Measurements from ENCODE around the gene NDOR1.

NDOR1 gene

GRCh38 chr9:137205126-137206069 is at the start of gene NDOR1, which contains the start of gene TMEM203:
TSS of gene NDOR1 (plus strand) at chr9:137205700. CDS start at chr9:137205778, 78 bp downstream.
TSS of gene TMEM203 (minus strand) at chr9:137205648. CDS start at chr9:137205414, 234 bp downstream.
- DNase-seq: peak; percentile 79 to 83

GRCh38 chr9:137156567-137157375 is 48.7 kb upstream of the NDOR1 start:
- no peak for DNase-seq

- no peak for DNase-seq
Observed at GRCh38 chr9:137157618-137158415, 47.7 kb upstream of the NDOR1 start.

GRCh38 chr9:137158625-137159024 is 46.9 kb upstream of the NDOR1 start:
- DNase-seq: no peak

GRCh38 chr9:137159105-137160053 is 46.1 kb upstream of the NDOR1 start:
- no peak for DNase-seq

- DNase-seq: no peak
Observed at GRCh38 chr9:137160054-137160425, 45.5 kb upstream of the NDOR1 start.

GRCh38 chr9:137160716-137161557 is 44.6 kb upstream of the NDOR1 start:
- no peak for DNase-seq

- DNase-seq: no peak
Observed at GRCh38 chr9:137161558-137162486, 43.7 kb upstream of the NDOR1 start.

GRCh38 chr9:137162505-137163364 is 42.8 kb upstream of the NDOR1 start:
- DNase-seq: no peak

- no peak for DNase-seq
Observed at GRCh38 chr9:137163365-137163715, 42.2 kb upstream of the NDOR1 start.

- no peak for DNase-seq
Observed at GRCh38 chr9:137163805-137164204, 41.7 kb upstream of the NDOR1 start.

- DNase-seq: no peak
Observed at GRCh38 chr9:137164370-137165249, 40.9 kb upstream of the NDOR1 start.

GRCh38 chr9:137165250-137165836 is 40.2 kb upstream of the NDOR1 start:
- no peak for DNase-seq

- no peak for DNase-seq
Observed at GRCh38 chr9:137166380-137167229, 38.9 kb upstream of the NDOR1 start.

- no peak for DNase-seq
Observed at GRCh38 chr9:137167277-137167746, 38.2 kb upstream of the NDOR1 start.
